WI38 (cell line): ENCODE results near the gene AMMECR1.

Experiments used
- H3K4me3 ChIP-seq: 2 replicates; pipeline ENCODE4 v1.5.1; 2011; ENCODE audit warnings: low read depth, mild to moderate bottlenecking, control low read depth, low read length
- TF ChIP-seq, protein P1 (sequence below): IDR thresholded peaks from 2 replicates; pipeline ENCODE4 v1.5.1; 2012; ENCODE audit warnings: low read depth, mild to moderate bottlenecking, control low read depth, low read length

The AMMECR1 gene

GRCh38 chrX:110213183-110213582, 104.7 kb downstream of the AMMECR1 start:
- H3K4me3 ChIP-seq: no peak overlapping the region
- TF ChIP-seq, protein P1, sequence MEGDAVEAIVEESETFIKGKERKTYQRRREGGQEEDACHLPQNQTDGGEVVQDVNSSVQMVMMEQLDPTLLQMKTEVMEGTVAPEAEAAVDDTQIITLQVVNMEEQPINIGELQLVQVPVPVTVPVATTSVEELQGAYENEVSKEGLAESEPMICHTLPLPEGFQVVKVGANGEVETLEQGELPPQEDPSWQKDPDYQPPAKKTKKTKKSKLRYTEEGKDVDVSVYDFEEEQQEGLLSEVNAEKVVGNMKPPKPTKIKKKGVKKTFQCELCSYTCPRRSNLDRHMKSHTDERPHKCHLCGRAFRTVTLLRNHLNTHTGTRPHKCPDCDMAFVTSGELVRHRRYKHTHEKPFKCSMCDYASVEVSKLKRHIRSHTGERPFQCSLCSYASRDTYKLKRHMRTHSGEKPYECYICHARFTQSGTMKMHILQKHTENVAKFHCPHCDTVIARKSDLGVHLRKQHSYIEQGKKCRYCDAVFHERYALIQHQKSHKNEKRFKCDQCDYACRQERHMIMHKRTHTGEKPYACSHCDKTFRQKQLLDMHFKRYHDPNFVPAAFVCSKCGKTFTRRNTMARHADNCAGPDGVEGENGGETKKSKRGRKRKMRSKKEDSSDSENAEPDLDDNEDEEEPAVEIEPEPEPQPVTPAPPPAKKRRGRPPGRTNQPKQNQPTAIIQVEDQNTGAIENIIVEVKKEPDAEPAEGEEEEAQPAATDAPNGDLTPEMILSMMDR: no peak

DNA sequence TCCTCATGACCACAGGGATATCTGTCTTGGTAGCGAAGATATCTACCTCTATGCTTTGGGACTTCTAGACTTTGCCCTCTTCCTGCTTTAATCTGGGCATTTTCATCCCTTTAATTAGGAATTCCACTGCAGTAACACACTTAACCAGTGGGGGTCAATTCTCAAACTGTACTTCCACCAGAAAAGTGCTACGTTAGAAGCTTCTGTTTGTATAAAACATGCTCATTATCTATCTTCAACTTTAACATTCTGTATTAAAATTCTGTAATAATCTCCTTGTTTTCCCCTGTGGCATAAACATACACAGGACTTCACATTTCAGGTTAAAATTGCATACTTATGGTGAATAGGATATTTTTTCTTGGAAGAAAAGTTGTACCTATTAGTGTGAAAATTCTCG, 105.6 kb downstream of the AMMECR1 start:
- TF ChIP-seq, protein P1: no peak
- no peak overlapping the region for H3K4me3 ChIP-seq

- no peak overlapping the region for H3K4me3 ChIP-seq
- TF ChIP-seq, protein P1: no peak
Measured at GRCh38 chrX:110211340-110211739, 106.5 kb downstream of the AMMECR1 start.

- H3K4me3 ChIP-seq: peak overlapping the region; percentile 26
- TF ChIP-seq, protein P1: no peak
Measured at GRCh38 chrX:110210417-110211139, 107.3 kb downstream of the AMMECR1 start.

DNA sequence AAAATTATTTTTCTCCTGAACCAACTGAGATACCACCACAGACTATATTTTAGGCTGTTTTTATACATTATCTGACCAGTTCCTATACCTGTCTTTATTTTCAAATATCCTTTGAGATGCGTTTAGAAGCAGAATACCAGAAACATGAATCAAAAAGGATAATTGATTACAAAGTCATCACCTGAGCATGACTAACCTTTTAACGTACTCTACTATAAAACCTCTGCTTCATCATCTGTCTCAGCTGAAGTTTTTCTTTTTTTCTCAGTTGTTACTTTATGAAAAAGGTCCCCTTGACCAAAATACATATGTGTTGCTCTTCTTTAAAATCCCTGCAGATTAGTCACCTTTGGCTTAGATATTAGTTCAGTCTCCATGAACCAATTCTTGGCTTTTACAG, 109.8 kb downstream of the AMMECR1 start:
- H3K4me3 ChIP-seq: no peak overlapping the region

DNA sequence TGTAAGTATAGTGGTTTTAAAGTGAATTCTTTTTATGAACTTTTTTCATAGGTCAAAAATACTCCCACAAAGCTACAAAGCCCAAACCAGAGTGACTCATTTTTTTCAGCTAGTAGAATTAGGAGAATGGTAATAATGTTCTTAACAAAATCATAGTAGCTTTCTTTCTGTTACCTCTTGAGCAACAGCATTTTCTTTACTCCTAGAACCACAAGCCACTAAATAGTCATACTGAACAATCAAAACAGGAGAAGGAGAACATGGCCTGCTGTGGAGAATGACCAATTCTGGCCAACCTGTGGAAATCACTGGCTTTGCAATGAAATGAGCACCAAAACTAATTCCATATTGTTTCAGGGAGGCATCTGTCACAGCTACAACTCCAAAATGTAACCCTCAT, 112.9 kb downstream of the AMMECR1 start:
- TF ChIP-seq, protein P1: no peak
- no peak overlapping the region for H3K4me3 ChIP-seq

More for the DNA sequence above, 109.8 kb downstream of the AMMECR1 start:
- TF ChIP-seq, protein P1: no peak

DNA sequence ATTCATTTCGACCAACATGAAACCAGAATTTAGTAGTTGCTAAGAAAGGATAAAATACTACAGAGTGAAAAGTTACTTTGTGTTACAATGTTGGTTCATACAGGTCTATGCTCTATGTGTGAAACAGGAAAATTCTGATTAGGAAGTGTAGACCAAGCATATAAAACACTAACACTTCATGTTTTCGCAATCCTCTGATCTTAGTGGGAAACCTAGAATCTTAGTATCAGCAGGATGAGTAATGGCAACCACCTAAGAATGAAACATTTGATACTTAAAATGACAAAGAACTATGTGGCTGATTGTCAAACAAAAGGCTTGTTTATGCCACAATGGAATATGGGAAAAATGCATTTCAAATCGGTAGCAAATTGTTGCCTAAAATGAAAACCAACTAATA, 116.1 kb downstream of the AMMECR1 start:
- no peak overlapping the region for H3K4me3 ChIP-seq
- TF ChIP-seq, protein P1: no peak
